C4-2B (cell line): ENCODE data around the gene B3GNT9.

Experiments used
- H3K27ac ChIP-seq: fragments of 450-650 bp; 2 replicates; pipeline ENCODE4 v1.5.1; 2017
- ZFX ChIP-seq: fragments of 450-650 bp; IDR thresholded peaks from 2 replicates; pipeline ENCODE4 v1.6.1; 2017
- TF ChIP-seq, protein P1 (sequence below): fragments of 450-650 bp; conservative IDR thresholded peaks from 2 replicates; pipeline ENCODE4 v1.5.1; 2017; ENCODE audit warnings: mild to moderate bottlenecking

The B3GNT9 gene, protein sequence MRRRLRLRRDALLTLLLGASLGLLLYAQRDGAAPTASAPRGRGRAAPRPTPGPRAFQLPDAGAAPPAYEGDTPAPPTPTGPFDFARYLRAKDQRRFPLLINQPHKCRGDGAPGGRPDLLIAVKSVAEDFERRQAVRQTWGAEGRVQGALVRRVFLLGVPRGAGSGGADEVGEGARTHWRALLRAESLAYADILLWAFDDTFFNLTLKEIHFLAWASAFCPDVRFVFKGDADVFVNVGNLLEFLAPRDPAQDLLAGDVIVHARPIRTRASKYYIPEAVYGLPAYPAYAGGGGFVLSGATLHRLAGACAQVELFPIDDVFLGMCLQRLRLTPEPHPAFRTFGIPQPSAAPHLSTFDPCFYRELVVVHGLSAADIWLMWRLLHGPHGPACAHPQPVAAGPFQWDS

DNA sequence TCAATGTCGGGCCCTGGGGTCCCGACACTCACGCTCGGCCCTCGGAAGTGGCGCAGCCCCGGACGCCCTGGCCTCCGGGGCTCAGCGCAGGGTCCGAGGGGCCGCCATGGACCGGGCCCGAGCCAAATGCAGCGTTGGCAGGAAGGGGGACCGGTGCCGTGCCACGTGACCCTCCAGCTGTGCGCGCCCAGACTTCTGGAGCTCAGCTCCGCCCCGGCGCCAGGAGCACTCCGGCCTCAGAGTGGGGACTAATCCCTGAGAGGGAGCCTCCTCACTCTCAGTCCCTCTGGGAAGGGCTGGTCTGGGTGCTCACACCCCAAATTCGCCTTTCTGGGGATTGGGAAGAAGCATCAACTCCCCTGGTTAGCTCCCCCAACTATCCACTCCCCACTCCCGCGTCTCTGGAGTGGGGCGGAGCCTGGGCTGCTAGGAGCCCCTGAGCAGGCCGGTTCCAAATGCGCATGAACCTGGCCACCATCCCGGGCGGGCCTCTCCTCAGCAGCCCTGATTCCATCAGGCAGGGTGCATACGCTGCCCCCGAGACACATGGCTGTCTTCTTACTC, at the start of gene B3GNT9:
B3GNT9 (minus strand) TSS at position 166 of the 564 bp plus-strand sequence. CDS start 513 bp downstream, outside the sequence.
- no peak within 1 kb of the TSS for H3K27ac ChIP-seq
- TF ChIP-seq, protein P1, sequence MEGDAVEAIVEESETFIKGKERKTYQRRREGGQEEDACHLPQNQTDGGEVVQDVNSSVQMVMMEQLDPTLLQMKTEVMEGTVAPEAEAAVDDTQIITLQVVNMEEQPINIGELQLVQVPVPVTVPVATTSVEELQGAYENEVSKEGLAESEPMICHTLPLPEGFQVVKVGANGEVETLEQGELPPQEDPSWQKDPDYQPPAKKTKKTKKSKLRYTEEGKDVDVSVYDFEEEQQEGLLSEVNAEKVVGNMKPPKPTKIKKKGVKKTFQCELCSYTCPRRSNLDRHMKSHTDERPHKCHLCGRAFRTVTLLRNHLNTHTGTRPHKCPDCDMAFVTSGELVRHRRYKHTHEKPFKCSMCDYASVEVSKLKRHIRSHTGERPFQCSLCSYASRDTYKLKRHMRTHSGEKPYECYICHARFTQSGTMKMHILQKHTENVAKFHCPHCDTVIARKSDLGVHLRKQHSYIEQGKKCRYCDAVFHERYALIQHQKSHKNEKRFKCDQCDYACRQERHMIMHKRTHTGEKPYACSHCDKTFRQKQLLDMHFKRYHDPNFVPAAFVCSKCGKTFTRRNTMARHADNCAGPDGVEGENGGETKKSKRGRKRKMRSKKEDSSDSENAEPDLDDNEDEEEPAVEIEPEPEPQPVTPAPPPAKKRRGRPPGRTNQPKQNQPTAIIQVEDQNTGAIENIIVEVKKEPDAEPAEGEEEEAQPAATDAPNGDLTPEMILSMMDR, result no peak
- no peak for TF ChIP-seq ZFX

GRCh38 chr16:67200491-67200890, 49.7 kb upstream of the B3GNT9 start:
- peak overlapping the region; percentile 84; the same call in 1 of the 2 replicates for H3K27ac ChIP-seq
- TF ChIP-seq, protein P1, result no peak
- TF ChIP-seq ZFX, result no peak

DNA sequence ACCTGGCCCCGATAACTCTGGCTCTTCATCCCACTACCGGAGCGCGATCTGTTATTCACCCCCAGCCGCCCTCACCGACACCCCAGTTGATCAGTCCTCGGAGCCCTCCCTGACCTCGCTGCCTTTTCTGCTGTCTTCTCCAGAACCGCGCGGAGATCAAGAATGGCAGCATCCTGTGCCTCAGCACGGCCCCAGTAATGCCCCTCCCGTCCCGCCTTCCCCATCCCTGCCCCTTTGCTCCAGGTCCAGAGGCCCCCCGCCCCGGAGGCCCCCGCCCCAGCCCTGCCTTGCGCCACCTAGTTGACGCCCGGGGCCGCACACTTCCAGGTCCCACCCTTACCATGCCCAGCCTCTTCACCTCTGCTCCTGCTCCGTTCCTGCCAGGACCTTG, 49.0 kb upstream of the B3GNT9 start:
- peak overlapping the region; percentile 84 for H3K27ac ChIP-seq

DNA sequence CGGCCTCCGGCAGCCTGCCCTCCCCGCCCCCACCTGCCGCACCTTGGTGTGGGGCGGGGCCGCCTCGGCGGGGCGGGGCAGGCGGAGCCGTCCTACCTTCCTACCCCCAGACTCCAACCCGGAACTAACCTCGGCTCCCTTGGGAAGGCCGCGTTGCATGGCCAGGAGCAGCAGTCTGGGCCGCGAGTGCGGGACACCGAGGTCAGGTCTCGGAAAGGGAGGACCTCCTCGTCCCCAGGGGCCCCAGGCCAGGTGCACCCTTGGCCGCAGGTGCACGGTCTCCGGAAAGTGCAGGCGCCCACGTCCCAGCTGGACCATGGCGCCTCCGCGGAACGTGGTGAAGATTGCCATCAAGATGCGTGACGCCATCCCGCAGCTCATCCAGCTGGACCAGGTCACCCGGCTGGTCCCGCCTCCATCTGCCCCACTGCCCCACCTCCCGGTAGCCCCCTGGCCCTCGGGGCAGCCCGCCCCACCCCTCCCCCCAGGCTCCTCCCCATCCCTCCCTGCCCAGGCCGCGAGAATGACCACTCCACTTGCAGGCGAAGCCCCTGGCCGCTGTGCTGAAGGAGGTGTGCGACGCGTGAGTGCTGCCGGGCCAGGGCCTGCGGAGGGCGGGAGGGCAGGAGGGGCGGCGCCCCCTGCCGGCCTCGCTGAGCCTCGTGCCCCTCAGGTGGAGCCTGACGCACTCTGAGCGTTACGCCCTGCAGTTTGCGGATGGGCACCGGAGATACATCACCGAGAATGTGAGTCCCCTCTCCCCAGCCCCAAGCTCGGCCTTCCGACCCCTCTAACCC, 48.4 kb upstream of the B3GNT9 start, which contains the start of gene ELMO3:
ELMO3 (plus strand) TSS at position 121 of the 797 bp plus-strand sequence; CDS start at position 317, 196 bp downstream.
- H3K27ac ChIP-seq, result peak within 1 kb of the TSS; percentile 84
- TF ChIP-seq, protein P1, result peak; percentile 88
- TF ChIP-seq ZFX, result peak; percentile 50; the same call in 1 of the 2 replicates

More for the DNA sequence above, 49.0 kb upstream of the B3GNT9 start:
- TF ChIP-seq ZFX, result no peak
- TF ChIP-seq, protein P1, result peak; percentile 83

DNA sequence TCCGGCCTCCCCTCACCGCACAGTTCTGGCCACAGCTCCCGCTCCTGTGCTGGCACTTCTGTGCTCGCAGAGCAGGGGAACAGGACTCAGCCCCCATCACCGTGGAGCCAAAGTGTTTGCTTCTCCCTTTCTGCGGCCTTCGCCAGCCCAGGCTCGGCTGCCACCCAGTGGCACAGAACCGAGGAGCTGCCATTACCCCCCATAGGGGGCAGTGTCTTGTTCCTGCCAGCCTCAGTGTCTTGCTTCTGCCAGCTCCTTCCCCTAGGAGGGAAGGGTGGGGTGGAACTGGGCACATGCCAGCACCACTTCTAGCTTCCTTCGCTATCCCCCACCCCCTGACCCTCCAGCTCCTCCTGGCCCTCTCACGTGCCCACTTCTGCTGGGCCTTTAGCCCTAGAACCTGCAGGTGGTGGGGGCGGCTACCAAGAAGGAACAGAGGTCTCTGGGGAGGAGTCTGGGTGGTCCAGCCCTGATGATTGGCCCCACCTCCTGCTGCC, 47.5 kb upstream of the B3GNT9 start:
- no peak for TF ChIP-seq ZFX
- TF ChIP-seq, protein P1, result peak; percentile 74
- peak overlapping the region; percentile 84 for H3K27ac ChIP-seq

DNA sequence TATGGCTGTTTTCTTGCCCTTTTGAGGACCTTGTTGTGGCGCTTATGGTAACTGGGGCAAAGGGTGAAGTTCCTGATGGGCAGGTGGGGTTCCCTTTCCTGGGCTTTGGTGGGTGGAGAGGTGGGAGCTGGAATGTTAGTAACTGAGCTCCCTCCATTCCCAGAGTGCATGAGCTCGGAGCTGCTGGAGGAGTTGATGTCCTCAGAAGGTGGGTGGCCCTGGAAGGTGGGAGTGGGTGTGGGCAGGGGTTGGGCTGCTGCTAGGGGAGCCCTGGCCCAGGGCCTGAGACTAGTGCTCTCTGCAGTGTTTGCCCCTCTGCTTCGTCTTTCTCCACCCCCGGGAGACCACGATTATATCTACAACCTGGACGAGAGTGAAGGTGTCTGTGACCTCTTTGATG, 46.9 kb upstream of the B3GNT9 start:
- TF ChIP-seq, protein P1, result no peak
- no peak for TF ChIP-seq ZFX
- peak overlapping the region; percentile 84 for H3K27ac ChIP-seq
